ENCODE results near the gene RHOH.

RHOH gene

DNA sequence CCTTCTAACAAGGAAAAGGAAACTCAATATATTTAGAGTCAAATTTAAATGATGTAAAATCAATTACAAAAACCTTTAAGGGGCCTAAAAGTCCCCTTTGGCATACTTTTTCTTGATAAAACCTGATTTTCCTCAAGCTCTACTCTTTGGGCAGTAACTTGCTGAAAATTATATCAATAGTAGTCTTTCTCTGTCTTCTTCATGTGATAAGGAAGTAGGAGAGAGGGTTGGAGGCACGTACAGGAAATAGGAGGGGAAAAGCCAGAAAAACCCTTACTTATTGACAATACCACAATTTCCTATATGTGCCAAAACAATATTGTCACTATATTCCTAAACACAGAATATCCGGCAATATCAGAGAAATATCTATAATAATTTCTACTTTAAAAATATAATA is 9.6 kb downstream of the RHOH start:
- no peak for FAIRE-seq

DNA sequence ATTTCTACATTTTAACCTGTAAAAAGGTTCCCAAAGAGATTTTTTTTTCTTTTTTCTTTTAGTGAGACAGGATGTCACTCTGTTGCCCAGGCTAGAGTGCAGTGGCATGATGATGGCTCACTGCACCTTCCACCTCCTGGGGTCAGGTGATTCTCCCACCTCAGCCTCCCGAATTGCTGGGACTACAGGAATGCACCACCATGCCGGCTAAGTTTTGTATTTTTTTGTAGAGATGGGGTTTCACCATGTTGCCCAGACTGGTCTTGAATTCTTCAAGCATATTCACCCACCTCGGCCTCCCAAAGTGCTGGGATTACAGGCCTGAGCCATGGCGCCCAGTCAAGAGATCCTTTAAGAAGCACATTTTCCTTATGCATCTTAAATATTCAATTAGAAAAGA is 12.6 kb downstream of the RHOH start:
- FAIRE-seq, result no peak

DNA sequence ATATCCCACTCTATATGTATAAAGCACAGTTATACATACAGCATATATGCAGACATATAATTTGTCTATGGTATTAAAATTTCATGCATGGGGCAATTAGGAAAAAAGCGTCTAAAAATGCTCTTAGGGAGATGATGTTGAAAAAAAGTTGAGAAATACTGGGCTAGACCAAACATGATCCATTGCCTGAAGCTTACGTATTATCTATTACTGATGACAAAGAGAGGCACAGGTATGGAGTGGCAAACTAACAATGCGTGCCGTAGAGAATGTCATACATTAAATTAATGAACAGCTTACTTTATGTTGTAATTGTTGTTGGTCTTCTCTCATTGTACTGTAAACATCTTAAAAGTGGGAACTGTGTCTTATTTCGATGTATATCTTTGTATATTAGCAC is 13.9 kb downstream of the RHOH start:
- FAIRE-seq, result no peak

DNA sequence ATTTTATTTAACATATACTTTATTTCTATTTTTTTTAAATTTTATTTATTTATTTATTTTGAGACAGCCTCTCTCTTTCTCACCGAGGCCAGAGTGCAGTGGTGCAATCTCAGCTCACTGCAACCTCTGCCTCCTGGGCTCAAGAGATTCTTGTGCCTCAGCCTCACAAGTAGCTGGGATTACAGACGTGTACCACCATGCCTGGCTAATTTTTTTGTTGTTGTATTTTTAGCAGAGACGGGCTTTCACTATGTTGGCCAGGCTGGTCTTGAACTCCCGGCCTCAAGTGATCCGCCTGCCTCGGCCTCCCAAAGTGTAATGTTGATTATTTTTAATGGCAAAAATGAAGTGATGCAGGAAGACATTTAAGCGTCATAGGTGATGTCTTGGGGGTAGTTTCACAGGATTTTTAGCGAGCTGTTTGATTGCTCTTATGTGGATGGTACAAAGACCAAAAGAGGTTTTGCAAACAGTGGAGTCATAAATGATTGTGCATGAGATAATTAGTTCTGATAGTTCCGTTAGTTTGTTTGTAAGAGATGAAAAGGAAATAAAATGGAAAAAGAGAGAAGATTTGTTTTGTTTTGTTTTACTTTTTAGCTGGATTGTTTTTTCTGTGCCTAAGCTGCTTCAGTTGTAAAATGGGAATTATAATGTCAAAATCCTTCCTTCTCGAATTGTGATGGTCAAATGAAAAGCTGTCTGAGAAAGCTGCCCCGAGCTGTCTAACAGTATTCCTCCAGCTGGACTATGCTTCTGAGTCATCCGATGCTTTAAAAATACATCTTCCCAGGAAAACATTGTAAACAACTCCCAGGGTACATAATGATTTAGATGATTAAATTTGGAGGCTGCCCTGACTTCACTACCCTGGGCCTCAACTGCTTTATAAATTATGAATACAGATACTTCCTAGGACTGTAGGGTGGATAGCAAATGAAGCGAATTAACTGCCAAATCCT is 14.7 kb downstream of the RHOH start:
- no peak for FAIRE-seq

DNA sequence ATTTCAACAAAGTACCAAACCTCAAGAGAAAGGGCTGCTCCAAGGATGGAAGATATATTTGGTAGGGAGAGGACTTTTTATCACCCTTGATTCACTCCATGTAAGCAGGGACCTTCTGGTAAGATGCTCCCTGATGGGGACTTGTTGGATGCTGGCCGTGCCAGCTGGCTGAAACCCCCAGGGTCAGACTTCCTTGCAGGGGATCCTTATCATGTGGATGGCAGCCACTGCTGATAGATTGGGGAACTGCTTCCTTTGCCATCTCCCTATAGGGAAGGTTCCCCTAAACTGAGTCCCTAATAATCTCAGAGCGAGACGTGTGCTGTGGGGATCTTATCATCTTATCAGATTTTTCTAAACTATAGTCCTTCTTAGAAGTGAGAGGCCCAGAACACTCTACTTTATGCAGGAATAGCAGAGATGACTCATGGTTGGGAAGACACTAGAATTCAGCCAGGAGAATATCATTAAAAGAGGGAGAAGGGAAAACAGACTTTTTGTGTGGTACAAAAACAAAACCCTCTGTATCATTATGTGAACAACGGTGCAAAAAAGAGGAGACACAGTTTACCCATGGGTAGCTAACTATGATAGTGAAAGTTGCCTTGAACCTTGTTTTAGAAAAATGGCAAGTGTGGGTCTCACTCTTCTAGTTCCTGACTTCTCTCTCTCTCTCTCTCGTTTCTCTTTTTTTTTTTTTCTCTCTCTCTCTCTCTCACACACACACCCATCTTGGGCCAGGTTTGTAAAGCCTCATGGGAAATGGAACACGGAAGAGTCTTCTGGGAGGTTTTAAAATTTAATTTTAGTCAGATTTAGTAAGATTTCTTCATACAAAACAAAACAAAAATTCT is 16.1 kb downstream of the RHOH start:
- FAIRE-seq, result no peak

DNA sequence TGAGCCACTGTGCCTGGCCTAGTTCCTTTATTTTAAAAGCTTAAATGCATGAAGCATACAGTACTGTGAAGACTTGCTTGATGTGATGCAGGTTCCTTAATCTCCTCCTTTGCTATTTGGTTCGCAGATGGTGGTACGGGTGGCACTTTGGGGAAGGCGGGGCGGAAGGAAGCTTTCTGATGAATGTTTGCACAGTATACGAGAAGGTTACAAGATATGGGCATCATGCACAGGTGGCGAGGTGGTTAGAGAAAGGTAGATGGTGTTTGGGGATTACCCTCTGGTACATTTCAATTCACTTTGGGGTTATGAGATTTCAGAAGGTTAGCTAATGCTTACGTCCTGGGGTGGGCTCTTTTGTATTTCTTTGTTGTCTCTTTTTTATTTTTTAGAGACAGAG is 17.2 kb downstream of the RHOH start:
- no peak for FAIRE-seq

DNA sequence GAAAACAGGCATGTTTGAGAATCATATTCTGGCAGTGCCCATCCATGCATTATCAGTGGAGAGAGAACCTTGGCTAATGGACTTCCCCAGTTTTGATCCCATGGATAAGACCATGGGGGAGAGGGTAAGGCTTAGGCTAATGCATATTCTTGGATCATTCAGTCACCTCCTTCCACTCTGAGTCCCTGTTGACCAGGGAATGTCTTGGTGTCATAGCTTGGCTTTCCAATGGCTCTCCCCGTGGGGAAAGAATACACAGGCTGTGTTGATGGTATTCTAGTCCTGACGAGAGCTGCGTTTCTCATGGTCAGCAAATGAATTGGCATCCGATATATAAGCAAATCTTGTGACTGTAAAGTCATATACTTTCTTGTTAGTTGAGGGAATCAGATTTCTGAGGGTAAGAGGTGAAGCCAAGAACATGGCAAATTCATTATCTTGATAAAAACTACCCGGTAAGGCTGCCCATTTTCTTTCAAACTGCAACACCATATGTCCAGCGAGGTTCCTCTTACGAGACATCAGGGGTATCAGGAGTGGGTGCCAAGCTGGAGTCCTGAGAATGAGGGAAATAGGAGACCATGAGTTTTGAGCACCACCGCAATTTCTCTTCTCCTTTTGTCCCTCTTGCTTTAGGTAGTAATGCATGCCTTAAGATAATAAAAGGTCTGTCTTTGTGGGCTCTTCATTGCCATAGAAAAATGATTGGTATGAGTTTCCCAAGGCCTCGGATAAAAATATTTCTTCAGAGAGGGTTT is 18.0 kb downstream of the RHOH start:
- no peak for FAIRE-seq

DNA sequence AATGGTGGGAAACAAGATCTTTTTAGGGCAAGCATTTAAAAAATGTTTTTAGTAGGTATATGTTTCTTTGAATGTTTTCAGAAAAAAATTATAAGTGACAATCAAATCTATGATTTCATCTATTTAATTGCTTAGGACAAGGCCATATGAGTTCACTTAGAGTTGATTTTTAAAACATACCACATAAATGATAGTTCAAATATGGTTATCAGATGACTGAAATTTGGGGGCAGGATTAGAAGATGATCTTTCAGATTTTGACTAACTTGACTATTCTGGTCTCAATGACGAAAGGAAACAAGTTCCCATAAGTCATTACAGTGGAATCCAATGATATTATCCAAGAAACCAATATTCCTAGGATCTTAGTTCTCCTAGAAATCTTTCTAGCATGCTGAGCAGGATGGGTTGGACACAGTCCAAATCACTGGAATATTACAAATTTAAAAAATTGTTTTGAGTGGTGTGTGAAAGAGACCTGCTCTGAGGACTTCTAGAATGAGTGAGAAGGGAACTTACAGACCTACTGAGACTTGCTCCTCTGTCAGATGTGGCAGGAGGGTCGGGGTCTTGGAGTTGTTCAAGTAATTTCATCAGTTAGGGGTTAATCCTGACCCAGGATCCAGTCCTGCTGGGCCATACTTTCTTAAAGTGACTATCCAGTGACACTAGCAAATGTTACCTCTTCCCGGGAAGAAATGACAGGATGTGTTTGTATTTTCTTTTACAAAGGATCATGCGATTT is 20.0 kb downstream of the RHOH start:
- FAIRE-seq, result no peak

DNA sequence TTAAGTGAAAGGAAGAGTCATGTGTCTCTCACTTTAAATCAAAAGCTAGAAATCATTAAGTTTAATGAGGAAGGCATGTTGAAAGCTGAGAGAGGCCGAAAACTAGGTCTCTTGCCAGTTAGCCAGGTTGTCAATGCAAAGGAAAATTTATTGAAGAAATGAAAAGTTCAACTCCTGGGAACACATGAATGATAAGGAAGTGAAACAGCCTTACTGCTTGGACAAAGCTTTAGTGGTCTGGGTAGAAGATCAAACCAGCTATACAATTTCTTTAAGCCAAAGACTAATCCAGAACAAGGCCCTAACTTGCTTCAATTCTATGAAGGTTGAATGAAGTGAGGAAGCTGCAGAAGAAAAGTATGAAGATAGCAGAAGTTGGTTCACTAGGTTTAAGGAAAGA is 24.9 kb downstream of the RHOH start:
- FAIRE-seq, result no peak

DNA sequence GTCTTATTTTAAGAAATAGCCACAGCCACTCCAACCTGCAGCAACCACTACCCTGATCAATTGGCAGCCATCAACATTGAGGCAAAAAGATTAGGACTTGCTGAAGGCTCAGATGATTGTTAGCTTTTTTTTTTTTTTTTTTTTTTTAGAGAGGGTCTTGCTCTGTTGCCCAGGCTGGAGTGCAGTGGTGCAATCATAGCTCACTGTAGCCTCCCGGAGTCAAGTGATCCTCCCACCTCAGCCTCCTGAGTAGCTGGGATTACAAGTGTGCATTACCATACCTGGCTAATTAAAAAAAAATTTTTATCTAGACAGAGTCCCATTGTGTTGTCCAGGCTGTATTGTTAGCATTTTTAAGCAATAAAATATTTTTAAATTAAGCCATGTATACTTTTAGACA is 26.5 kb downstream of the RHOH start:
- no peak for FAIRE-seq

DNA sequence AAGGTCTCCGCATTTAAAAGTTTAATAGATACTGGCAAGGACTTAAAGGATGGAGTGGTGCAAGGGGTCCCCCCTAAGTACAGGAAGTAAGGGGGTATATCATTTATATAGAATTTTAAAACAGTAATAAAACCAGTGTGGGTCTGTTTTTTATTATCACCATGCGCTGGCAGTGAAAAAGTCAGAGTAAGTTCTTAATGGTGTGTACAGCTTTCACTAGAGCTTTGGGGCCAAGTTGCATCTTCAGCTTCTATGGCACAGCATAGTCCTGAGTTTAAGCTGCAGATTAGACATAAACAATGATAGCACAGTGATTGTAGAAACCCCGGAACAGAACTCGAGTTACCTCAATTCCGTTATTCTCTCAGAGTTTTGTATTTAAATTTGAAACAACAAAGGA is 27.6 kb downstream of the RHOH start:
- FAIRE-seq, result no peak

DNA sequence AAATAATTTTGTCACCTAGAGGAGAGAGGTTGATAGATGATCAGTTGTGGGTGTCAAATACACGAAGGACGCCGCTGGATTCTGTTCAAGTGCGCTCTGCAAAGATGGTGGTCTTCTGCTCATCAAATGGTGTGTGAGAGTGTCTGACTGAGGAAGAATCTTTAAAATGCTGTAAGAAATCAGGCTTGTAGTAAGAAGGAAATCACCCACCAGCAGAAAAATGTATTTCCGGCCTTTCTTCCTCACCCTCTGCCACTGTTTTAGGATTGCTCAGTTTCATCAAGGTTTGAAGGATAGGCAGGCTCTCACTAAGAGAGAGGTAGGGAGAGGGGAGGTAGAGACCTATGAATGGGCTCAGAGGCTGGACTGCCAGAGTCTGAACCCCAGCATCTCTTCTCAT is 28.7 kb downstream of the RHOH start:
- FAIRE-seq, result no peak

DNA sequence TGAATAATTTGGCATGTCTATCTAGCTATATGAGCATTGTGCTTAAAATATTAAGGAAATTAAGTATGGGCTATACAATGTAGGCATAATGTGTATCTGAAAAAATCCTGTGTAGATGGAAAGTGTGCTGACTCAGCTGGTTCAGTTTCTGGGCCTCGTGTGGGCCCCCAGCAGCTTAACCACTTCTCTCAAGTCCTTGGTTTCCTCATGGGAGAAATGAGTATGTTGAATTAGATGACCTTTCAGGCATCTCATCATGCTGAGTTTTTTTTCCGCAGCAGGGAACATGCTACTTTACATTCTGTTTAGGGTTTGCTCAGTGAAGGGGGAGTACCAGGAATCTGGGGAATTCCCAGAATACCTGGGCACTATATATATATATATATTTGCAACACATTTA is 30.5 kb downstream of the RHOH start:
- FAIRE-seq, result no peak

DNA sequence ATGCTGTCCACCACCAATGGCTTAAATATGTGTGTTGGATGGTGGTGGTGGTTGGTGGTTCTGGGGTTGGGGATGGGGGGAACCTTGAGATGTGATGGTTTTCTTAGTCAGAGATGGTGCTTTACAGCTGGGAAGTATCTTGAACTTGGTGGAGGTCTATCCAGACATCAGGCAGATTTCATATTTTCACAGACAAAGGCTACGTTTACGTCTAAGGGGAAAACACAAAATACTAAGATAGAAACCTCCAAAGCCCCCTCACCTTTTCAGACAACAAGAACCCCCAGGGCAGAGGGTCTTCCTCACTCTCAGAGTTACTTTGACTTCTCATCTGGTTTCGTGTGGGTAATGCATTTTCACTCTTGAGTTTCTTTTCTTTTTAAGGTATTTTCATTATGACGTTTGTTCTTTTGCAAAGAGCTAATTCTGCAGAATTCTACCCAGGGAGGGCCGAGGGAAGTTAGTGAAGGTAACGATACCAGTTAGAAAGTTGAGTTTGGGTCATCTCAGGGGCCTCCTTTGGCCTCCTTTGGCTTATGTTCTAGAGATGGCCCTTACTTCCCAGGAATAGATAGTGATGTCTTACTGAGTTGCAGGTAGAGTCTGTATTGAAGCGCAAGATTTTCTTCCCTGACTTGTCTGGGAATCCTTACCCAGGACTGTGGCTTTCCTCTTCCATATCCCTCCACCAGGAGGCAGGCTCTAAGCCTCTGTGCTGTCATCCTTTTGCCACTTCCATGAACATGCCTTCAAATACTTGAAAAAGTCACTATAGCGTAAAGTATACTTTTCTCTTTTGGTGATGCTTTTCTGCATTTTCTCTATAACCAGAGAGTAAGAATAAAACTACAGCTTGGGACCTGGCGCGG is 31.9 kb downstream of the RHOH start:
- FAIRE-seq, result no peak

DNA sequence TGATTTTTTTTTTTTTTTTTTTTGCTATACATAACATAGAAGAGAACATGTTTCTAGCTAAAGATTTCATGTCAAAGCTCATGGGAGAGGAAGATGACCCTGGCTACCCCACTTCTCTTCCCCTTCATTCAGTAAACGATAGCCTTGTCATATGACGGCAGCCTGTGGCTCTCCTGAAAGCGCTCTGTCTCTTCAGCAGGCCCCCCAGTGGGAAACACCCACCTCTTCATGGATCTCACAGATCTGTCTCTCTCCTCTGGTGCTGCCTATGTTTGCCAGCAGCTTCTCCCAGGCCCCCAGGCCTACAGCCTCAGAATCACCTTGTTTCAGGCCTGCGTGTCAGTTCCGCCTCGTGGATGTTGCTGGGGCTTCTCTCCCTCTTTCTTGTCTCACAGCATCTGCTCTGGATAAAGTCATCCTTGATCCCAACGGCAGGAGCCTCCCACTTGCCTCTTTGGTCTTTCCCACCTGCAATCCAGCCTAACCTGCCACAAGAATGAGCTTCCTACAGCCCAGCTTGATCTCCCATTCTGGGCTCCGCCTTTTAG is 34.6 kb downstream of the RHOH start:
- no peak for FAIRE-seq

DNA sequence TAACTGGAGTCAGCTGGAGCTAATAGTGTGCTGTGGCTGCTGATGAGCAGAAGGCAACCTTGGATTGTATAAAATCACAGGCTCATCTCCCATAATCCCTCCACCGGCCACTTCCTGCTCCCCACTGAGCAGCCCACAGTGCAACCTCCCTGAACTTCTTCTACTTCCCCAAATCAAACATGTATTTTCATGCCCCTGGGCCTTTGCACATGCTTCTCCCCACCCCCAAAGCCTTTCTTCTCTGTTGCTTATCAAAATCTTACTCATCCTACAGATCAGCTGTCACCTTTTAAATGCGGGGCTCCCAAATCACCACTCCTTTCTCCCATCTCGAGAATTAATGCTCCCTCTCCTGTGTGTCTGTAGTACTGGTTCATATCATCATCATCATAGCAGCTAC is 35.8 kb downstream of the RHOH start:
- no peak for FAIRE-seq

DNA sequence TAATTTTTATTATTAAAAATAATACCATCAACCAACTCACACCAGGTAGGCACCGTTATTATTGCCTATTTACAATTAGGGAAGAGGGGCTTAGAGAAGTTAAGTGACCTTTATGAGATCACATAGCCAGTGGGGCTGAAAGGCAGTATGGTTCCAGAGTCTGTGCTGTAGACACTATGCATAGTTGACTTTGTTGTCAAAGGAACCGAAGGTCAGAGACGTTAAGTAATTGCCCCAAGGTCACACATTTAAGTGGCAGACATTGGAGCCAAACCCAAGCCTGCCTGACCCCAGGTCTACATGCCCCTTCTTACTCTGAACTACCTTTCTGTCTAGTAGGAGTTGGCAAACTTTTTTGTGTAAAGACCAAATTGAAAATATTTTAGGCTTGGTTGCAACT is 36.4 kb downstream of the RHOH start:
- FAIRE-seq, result no peak

DNA sequence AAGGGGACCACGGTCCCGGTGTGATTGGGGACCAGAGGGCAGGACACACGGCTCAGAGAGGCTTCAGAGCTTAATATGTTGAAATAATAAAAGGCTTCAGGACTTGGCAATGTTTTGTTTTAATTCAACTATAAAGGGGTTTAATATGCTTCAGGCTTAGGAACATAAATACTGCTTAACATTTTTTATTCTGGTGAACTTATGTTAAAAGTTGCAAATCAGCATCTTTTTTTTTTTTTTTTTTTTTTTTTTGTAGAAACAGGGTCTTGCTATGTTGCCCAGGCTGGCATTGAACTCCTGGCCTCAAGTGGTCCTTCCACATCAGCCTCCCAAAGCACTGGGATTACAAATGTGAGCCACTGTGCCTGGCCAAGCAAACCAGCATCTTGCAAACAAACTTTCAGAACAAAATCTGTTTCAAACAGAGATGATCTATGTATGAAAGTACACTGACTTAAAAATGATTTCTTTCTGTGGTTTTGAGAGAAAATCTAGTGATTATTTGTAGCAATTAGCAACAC is 37.7 kb downstream of the RHOH start:
- FAIRE-seq, result no peak

DNA sequence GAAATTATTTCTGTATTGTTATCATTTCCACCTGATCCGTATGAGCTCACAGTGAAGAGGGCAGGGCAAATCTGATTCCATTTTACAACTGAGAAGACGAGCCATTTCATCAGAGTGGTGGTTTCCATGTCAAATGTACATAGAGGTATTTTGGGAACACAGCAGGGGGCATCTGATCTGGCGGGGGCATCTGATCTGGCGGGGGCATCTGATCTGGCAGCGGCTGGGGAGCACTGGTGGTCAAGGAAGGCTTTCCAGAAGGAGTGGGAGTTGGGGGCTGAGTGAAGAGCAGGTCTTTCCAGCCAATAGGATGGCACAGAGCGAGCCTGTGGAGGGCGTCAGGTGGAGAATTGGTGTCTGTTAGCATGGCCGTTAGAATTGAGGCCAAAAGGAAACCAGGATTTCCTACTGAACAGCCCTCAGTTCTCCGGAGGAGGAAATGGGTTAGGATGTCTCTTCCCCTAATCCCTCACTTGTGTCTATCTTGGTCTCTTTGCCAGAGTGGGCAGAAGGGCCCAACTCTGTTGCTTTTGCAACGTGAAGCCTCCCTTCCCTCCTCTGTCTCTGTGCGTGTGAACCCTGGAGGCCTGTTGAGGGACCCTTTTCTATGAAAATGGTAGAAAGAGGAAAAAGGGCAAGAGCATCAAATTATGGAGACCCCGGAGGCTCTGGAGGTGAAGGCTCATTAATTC is 41.3 kb downstream of the RHOH start:
- FAIRE-seq, result no peak

Measured in islet of Langerhans (tissue), 1 donor.